Naive thymus-derived CD8-positive, alpha-beta T cell (primary cell): Measurements from ENCODE around the gene FBLN2. TPM values are rescaled to one million over a fixed set of nuclear protein-coding genes. Genes with fewer than 3 reads are reported as not detected.

Source experiments
- ATAC-seq, 2 donors: fragments of 150-1000 bp; cut with Tn5 transposase in 1 of 2; sonication (Bioruptor Pico), chemical (Tn5 transposase) in 1 of 2; 1 replicate in 1 of 2; 2 replicates in 1 of 2; pipeline ENCODE4 v1.10.0; 2021; ENCODE audit warnings: mild to moderate bottlenecking in 2 of 2, moderate library complexity in 2 of 2
- POLR2A ChIA-PET: fragments of 350-600 bp; sonication (Branson Sonifier 250); formaldehyde crosslinking; loops from one replicate; lab custom pipeline; 2021; ENCODE audit warnings: antibody characterized with exemption; lab: Charles Lee
- DNase-seq, 10 donors: peaks; one replicate each; pipeline versions ENCODE4 v3.0.0 to v3.0.0-alpha.2; 2020 to 2022
- H3K27ac Mint-ChIP-seq, 10 donors: one replicate each; pipeline ENCODE4 v1.8.0; 2020 to 2022; ENCODE audit warnings: mild to moderate bottlenecking in 10 of 10, mixed read lengths in 10 of 10, moderate library complexity in 4 of 10, inconsistent platforms in 1 of 10
- H3K27me3 Mint-ChIP-seq, 5 donors: one replicate each; pipeline ENCODE4 v1.8.0; 2021 to 2022; ENCODE audit warnings: mixed read lengths in 5 of 5
- H3K36me3 Mint-ChIP-seq, 3 donors: one replicate each; pipeline ENCODE4 v1.8.0; 2020 to 2022; ENCODE audit warnings: mixed read lengths in 3 of 3, mild to moderate bottlenecking in 2 of 3, inconsistent platforms in 1 of 3
- H3K4me1 Mint-ChIP-seq, 4 donors: one replicate each; pipeline ENCODE4 v1.8.0; 2021 to 2022; ENCODE audit warnings: mixed read lengths in 4 of 4
- H3K4me3 Mint-ChIP-seq, 10 donors: one replicate each; pipeline ENCODE4 v1.8.0; 2020 to 2022; ENCODE audit warnings: mild to moderate bottlenecking in 10 of 10, mixed read lengths in 10 of 10, moderate library complexity in 6 of 10, inconsistent platforms in 1 of 10
- H3K9me3 Mint-ChIP-seq, 9 donors: one replicate each; pipeline ENCODE4 v1.8.0; 2020 to 2022; ENCODE audit warnings: mixed read lengths in 9 of 9, mild to moderate bottlenecking in 3 of 9, inconsistent platforms in 1 of 9, moderate library complexity in 1 of 9
- polyA plus RNA-seq, 3 donors: library from polyadenylated mRNA; unstranded; fragments of 300-500 nt; fragmentation: Illumina TruSeq; gene quantifications; one replicate each; pipeline ENCODE4 v1.2.3, GENCODE V29; 2021
- total RNA-seq, 8 experiments: library from RNA in 2 of 8; stranded (reverse) in 2 of 8; gene quantifications; one replicate each; pipeline ENCODE4 v1.2.3 and lab custom pipeline; 2021 to 2026

Gene FBLN2
- total and polyA plus RNA-seq, 5 experiments from 2014 or later = 6.3 to 33.7 (median 15.8) TPM

DNA sequence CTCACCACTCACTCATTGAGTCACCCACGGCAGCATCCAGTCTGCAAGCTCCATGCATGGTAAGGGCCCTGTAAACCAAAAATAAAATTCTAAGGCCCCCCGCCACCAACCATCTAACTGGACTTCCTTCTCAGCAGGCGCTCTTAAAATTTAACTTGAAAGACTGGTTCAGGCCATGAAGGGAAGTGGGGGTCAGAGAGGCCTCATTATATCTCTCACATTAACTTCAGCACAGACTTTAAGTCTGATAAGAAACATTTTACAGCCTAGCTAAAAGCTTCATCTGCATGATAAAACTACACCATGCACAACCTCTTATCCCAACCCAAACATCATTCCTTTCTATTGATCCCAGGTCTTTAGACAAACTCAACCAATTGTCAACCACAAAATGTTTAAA lies 38.5 kb downstream of the FBLN2 start:
- H3K27me3 Mint-ChIP-seq = no peaks in the 10 kb centered on the region
- no peaks in the 10 kb centered on the region for H3K36me3 Mint-ChIP-seq
- no peak for ATAC-seq
- no peaks in the 10 kb centered on the region for H3K9me3 Mint-ChIP-seq
- H3K4me1 Mint-ChIP-seq = peaks cover 1 to 6% (median 3%) of the 10 kb centered on the region in 4 donors
- peak overlapping the region in 3 of 10 donors; percentile 34 to 67 (median 66) for H3K27ac Mint-ChIP-seq
- no peak for DNase-seq
- POLR2A ChIA-PET = interaction anchor here (0.7 kb wide), 1 partner anchor 200 kb away, joined by 6 read pairs; no protein-coding TSS in a partner anchor
- H3K4me3 Mint-ChIP-seq = no peak overlapping the region

DNA sequence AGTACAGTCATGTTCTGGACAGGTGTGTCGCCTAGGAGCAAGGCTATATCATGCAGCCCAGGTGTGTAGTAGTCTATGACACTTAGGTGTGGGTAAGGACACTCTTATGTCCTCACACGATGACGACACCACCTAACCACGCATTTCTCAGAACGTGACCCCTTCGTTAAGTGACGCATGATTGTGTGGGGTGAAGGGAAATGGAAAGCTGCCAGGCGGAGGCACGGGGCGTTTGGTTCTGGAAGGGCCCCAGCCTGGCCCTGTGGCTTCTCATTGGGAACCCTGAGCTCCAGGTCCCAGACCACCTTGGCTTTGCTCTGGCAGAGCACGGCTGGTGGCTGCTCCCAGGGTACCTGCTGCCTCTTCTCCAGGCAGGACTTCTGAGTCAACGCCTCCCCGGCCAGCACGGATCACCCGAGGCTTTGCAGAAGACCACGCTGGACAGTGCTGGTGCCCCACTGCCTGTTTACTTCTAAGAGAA lies 39.3 kb downstream of the FBLN2 start:
- Mint-ChIP-seq H3K27ac (no peak overlapping the region), H3K36me3 (no peaks in the 10 kb centered on the region), H3K4me3 (no peak overlapping the region), H3K27me3 (no peaks in the 10 kb centered on the region), H3K4me1 (peaks cover 0 to 6% (median 1%) of the 10 kb centered on the region in 4 donors), H3K9me3 (no peaks in the 10 kb centered on the region)
- DNase-seq = no peak
- ATAC-seq = no peak
- POLR2A ChIA-PET = no interaction called here

DNA sequence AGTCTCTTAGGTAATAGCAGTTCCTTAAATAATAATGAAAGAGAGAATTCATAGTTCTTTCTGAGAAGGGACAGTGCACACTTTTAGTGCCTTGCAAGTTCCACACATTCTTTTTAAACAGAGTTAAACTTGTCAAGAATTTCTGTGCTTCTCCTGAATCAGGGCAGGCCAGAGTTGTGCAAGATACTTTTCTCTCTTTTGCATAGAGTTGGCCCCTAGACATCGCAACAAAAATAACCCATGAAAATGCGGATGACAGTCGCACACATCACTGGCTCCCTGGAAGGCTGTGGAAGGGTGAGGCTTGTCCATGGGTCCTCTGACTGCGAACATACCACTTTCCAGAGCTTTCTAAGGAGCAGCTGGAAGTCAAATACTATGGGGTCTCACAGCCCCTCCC lies 40.1 kb downstream of the FBLN2 start:
- Mint-ChIP-seq H3K4me3 (no peak overlapping the region), H3K27me3 (no peaks in the 10 kb centered on the region), H3K27ac (no peak overlapping the region), H3K36me3 (no peaks in the 10 kb centered on the region), H3K9me3 (no peaks in the 10 kb centered on the region), H3K4me1 (peaks cover 0 to 6% (median 1%) of the 10 kb centered on the region in 4 donors)
- POLR2A ChIA-PET = no interaction called here
- no peak for DNase-seq
- ATAC-seq = no peak

DNA sequence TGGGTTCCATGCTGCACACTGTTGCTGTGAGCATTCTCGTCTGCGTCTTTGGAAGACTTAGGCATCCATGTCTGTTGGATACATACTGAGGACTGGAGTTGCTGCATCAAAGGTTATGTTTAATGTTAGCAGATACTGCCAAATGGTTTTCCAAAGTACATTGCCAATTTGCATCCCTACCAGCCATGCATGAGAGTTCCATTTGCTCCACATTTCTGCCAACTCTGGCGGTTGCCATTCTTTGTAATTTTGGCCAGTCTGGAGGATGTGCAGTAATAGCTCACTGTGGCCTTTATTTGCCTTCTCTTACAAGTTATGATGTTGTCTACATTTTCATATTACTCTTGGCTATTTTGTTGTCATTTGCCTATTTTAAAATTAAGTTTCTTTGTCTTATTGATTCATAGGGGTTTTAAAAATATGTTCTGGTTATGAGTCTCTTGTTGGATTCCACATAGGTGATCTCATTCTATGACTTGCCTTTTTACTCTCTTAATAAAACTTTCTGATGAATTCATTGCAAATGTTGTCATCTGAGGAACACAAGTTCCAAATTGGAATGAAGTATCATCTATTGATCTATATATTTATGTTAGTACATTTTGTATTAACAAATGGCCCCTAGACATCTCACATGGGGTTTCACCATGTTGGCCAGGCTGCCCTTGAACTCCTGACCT lies 42.1 kb downstream of the FBLN2 start:
- DNase-seq (no peak), ATAC-seq (no peak)
- H3K27ac Mint-ChIP-seq = no peak overlapping the region
- H3K4me3 Mint-ChIP-seq = no peak overlapping the region
- POLR2A ChIA-PET = no interaction called here
- H3K4me1 Mint-ChIP-seq = peaks cover 0 to 1% (median 0%) of the 10 kb centered on the region in 4 donors
- H3K9me3 Mint-ChIP-seq = no peaks in the 10 kb centered on the region
- no peaks in the 10 kb centered on the region for H3K27me3 Mint-ChIP-seq
- no peaks in the 10 kb centered on the region for H3K36me3 Mint-ChIP-seq

DNA sequence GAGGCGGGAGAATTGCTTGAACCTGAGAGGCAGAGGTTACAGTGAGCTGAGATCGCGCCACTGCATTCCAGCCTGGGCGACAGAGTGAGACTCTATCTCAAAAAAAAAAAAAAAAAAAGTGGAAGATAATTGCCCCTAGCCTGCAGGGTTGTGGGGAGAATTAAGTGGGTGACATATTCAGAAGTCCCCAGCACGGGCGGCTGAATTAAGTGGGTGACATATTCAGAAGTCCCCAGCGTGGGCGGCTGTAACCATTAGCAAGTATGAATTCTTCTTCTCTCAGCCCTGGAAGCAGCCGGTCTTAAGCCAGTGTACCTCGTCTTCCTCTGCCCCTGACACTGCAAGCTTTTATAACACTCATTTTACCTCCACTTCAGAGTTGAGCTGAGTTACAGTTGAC lies 44.7 kb downstream of the FBLN2 start:
- no peak overlapping the region for H3K4me3 Mint-ChIP-seq
- H3K9me3 Mint-ChIP-seq = no peaks in the 10 kb centered on the region
- DNase-seq = no peak
- ATAC-seq = no peak
- no peaks in the 10 kb centered on the region for H3K4me1 Mint-ChIP-seq
- POLR2A ChIA-PET = no interaction called here
- H3K36me3 Mint-ChIP-seq = no peaks in the 10 kb centered on the region
- H3K27me3 Mint-ChIP-seq = peaks cover 0 to 1% (median 0%) of the 10 kb centered on the region in 5 donors
- H3K27ac Mint-ChIP-seq = no peak overlapping the region

DNA sequence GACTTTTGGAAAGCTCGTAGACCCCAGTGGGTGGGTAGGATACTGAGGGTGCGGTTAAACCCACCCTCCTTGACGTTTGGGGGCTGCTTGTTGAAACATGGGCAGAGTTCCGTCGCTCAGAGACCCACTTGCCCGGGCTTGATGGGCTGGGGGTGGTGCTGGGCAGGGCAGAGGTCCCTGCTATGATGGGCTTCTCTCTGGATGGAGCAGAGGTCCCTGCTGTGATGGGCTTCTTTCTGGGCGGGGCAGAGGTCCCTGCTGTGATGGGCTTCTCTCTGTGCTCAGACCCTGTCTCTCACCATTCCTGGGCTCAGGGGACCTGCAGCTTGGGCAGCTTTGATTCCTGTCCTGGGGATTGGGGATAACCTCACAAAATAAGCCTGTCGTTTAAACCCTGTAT lies 45.2 kb downstream of the FBLN2 start:
- peaks cover 0 to 4% (median 0%) of the 10 kb centered on the region in 5 donors for H3K27me3 Mint-ChIP-seq
- H3K4me1 Mint-ChIP-seq = peaks cover 0 to 3% (median under 1%) of the 10 kb centered on the region in 4 donors
- DNase-seq = no peak
- ATAC-seq = no peak
- H3K4me3 Mint-ChIP-seq = no peak overlapping the region
- H3K36me3 Mint-ChIP-seq = no peaks in the 10 kb centered on the region
- POLR2A ChIA-PET = no interaction called here
- H3K27ac Mint-ChIP-seq = no peak overlapping the region
- no peaks in the 10 kb centered on the region for H3K9me3 Mint-ChIP-seq

DNA sequence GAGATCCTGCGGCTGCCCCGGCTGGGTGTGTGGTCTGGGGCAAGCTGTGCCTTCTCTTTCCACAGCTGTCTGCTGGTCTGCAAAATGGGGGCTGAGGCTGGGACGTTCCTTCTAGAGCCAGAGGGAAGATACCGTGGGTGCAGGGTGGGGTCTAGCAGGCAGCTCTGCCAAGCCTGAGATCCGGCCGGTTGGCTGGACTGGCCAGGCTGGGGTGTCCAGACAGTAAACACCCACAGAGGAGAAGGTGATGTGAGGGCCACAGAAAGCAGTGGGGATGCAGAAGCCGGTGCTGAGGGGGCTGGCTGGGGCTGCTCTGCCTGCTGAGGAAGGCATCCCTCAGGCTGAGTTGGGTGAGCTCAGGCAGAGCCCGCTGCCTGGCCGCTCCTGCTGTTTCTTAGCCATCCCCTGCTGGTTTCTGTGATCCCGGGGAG lies 46.1 kb downstream of the FBLN2 start:
- Mint-ChIP-seq H3K36me3 (no peaks in the 10 kb centered on the region), H3K27me3 (peaks cover 0 to 4% (median 0%) of the 10 kb centered on the region in 5 donors), H3K9me3 (no peaks in the 10 kb centered on the region), H3K27ac (peak overlapping the region in 2 of 10 donors; percentile 52 to 85), H3K4me3 (no peak overlapping the region), H3K4me1 (peaks cover 0 to 6% (median 1%) of the 10 kb centered on the region in 4 donors)
- ATAC-seq (no peak), DNase-seq (no peak)
- POLR2A ChIA-PET = no interaction called here

DNA sequence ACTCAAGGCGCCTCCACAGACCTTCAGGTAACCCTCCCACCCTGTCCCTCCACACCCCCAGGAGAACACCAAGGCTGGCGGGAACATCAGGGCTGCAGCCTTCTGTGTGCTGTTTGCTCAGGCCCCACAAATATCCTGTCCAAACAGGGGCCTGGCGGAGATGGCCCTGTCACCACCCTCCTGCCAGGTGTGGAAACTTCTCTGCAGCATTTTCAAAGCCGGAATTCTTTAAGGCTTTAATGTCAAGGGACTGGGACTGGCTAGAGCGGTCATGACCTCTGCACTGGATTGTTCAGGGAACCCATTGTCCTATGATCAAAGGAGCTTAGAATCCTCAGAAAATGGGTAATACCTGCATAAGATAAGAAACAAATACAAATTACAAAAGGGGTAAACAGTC lies 46.6 kb downstream of the FBLN2 start:
- H3K4me1 Mint-ChIP-seq = peaks cover 0 to 6% (median 1%) of the 10 kb centered on the region in 4 donors
- no peaks in the 10 kb centered on the region for H3K9me3 Mint-ChIP-seq
- peaks cover 0 to 4% (median 0%) of the 10 kb centered on the region in 5 donors for H3K27me3 Mint-ChIP-seq
- H3K4me3 Mint-ChIP-seq = no peak overlapping the region
- POLR2A ChIA-PET = no interaction called here
- DNase-seq (no peak), ATAC-seq (no peak)
- H3K36me3 Mint-ChIP-seq = no peaks in the 10 kb centered on the region
- no peak overlapping the region for H3K27ac Mint-ChIP-seq

DNA sequence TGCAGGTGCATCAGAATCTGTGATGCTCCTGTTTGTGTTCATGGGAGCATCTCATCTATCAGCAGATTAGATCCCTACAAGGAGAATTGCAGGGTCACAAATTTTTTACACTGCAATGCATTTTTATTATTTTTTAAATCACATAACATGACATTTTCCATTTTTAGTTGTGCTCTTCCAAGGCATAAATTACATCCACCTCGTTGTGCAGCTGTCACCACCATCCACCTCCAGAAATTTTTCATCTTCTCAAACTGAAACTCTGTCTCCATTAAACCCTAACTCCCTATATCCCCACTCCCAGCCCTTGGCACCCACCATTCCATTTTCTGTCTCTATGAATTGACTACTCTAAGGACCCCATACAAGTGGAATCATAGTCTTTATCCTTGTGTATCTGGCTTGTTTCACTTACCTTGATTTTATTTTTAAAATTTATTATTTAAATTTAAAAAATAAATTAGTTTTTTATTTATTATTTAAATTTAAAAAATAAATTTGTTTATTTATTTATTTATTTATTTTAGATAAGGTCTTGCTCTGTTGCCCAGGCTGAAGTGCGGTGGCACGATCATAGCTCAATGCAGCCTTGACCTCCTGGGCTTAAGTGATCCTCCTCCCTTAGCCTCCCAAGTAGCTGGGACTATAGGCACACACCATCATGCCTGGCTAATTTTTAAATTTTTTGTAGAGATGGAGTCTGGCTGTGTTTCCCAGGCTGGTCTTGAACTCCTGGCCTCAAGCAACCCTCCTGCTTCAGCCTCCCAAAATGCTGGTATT lies 47.7 kb downstream of the FBLN2 start:
- peaks cover 0 to 4% (median 0%) of the 10 kb centered on the region in 5 donors for H3K27me3 Mint-ChIP-seq
- H3K9me3 Mint-ChIP-seq = no peaks in the 10 kb centered on the region
- H3K4me1 Mint-ChIP-seq = peaks cover 0 to 6% (median 1%) of the 10 kb centered on the region in 4 donors
- POLR2A ChIA-PET = no interaction called here
- H3K4me3 Mint-ChIP-seq = no peak overlapping the region
- ATAC-seq (no peak), DNase-seq (no peak)
- H3K27ac Mint-ChIP-seq = peak overlapping the region in 2 of 10 donors; percentile 77 to 78
- H3K36me3 Mint-ChIP-seq = no peaks in the 10 kb centered on the region

DNA sequence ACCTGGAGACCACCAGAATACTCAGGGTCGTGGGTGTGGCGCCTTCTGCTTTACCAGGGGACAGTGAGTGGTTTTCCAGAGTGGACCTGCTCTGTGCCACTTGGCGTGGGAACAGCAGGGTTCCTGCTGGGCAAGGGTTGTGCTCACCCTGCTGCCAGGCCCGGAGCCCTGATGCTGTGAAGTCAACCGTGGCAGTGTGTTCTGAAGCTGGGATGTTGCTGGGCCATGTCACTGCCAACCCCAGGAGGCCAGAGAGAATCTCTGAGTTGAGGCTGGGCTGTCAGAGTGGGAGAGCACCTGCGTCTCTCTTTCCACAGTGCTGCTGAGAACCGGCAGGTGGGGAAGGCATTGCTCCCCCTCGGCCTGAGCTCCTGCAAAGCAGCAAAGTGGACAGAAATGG lies 48.7 kb downstream of the FBLN2 start:
- no peaks in the 10 kb centered on the region for H3K9me3 Mint-ChIP-seq

DNA sequence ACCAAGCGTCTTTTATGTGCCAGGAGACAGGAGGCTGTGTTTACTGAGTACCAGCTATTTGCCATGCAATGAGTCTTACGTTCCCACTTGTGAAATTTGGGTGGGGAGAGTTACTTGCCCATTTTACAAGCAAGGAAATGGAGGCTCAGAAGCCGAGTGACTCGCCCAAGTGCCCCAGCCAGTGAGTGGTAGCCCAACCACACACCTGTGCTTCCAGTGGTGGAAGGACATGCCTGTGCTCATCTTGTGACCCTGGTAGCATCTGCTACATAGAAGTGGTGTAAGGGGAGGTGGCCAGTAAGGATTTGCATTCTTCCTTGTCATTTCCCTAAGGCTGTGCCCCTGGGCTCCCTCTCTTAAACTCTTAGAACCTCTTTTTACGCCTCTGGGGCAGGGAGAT lies 49.3 kb downstream of the FBLN2 start:
- H3K9me3 Mint-ChIP-seq = no peaks in the 10 kb centered on the region
- no peaks in the 10 kb centered on the region for H3K36me3 Mint-ChIP-seq
- peak overlapping the region in 2 of 10 donors; percentile 63 to 86 for H3K27ac Mint-ChIP-seq
- POLR2A ChIA-PET = no interaction called here
- H3K4me1 Mint-ChIP-seq = peaks cover 0 to 6% (median 1%) of the 10 kb centered on the region in 4 donors
- peaks cover 0 to 4% (median 0%) of the 10 kb centered on the region in 5 donors for H3K27me3 Mint-ChIP-seq
- DNase-seq (no peak), ATAC-seq (no peak)
- no peak overlapping the region for H3K4me3 Mint-ChIP-seq

More for the DNA sequence above, 48.7 kb downstream of the FBLN2 start:
- Mint-ChIP-seq H3K27ac (peak overlapping the region in 4 of 10 donors; percentile 27 to 63 (median 38)), H3K27me3 (peaks cover 0 to 4% (median 0%) of the 10 kb centered on the region in 5 donors), H3K4me3 (no peak overlapping the region), H3K36me3 (no peaks in the 10 kb centered on the region), H3K4me1 (peaks cover 0 to 6% (median 1%) of the 10 kb centered on the region in 4 donors)
- no peak for ATAC-seq
- POLR2A ChIA-PET = no interaction called here
- DNase-seq = no peak

DNA sequence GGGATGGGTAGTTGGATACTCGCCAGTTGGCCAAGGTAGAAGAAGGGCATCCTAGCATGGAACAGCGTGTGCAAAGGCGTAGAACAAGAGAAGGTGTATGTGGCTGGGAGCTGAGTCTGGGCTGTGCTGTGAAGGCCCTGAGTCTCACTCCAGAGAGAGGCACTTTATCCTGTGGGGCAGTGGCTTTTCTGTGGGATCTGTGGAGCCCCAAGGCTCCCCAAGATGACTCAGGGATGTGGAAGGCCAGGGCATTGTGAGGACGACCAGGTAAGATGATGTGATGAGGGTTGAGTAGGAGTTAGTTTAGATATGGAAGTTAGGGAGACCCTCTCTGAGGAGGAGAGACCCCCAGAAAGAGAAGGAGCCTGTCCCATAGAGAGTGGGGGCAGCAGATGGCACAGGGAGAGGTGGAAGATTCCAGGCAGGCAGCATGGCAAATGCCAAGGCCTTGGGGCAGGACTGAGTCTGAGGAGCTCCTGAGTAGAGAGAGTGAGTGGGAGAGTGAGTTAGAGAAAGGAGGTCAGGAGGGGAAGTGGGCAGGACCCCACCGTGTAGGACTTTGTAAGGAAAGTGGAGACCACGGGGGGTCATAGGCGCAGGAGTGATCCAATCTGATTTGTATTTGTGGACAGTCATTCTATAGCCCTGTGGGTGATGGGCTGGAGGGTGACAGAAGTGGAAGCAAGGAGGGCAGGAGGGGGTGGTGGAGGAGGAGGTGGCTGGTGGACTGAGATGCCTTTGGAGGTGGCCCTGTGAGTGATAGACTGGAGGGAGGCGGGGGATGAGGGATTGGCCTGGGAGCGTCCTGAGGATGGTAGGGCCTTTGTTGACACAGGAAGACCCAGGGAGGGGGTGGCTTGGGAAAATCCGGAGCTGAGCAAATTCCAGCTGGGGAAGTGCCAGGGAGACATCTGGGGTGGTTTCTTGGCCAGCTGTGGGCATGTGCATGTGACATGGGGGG lies 50.3 kb downstream of the FBLN2 start:
- no peaks in the 10 kb centered on the region for H3K9me3 Mint-ChIP-seq
- POLR2A ChIA-PET = no interaction called here
- peaks cover 0 to 4% (median 0%) of the 10 kb centered on the region in 5 donors for H3K27me3 Mint-ChIP-seq
- peak overlapping the region in 6 of 10 donors; percentile 46 to 86 (median 70) for H3K27ac Mint-ChIP-seq
- no peaks in the 10 kb centered on the region for H3K36me3 Mint-ChIP-seq
- DNase-seq (no peak), ATAC-seq (no peak)
- H3K4me1 Mint-ChIP-seq = peaks cover 0 to 6% (median 1%) of the 10 kb centered on the region in 4 donors
- H3K4me3 Mint-ChIP-seq = no peak overlapping the region
